Upper lobe of left lung (tissue), 6 donors: Measurements from ENCODE around the gene NR3C2. TPM values are rescaled to one million over a fixed set of nuclear protein-coding genes. Genes with fewer than 3 reads are reported as not detected.

Experiments
- ATAC-seq, 2 donors: fragments of 200-7000 bp; cut with Tn5 transposase; one replicate each; pipeline ENCODE4 v1.9.1; 2022; ENCODE audit warnings: mild to moderate bottlenecking in 2 of 2, moderate library complexity in 2 of 2; ENCODE audit not compliant: low FRiP score in 2 of 2
- DNase-seq, 2 donors: peaks; one replicate each; pipeline ENCODE4 v3.0.0-alpha.2; 2019 to 2020
- H3K27ac ChIP-seq, 4 donors: fragments of 200-600 bp; sonication (generic); one replicate each; pipeline ENCODE4 v1.5.1; 2016 to 2019
- H3K27me3 ChIP-seq, 4 donors: fragments of 200-600 bp; sonication (generic); one replicate each; pipeline ENCODE4 v1.5.1; 2017 to 2019
- H3K36me3 ChIP-seq, 4 donors: fragments of 200-600 bp; sonication (generic); one replicate each; pipeline ENCODE4 v1.5.1; 2016 to 2019
- H3K4me1 ChIP-seq, 4 donors: fragments of 200-600 bp; sonication (generic); one replicate each; pipeline ENCODE4 v1.5.1; 2018 to 2019
- H3K4me3 ChIP-seq, 4 donors: fragments of 200-600 bp; sonication (generic); one replicate each; pipeline ENCODE4 v1.5.1; 2017 to 2019; ENCODE audit warnings: mild to moderate bottlenecking in 2 of 4, moderate library complexity in 1 of 4
- H3K9me3 ChIP-seq, 4 donors: fragments of 200-600 bp; sonication (generic); one replicate each; pipeline ENCODE4 v1.5.1; 2018 to 2019
- CTCF ChIP-seq, 6 experiments: fragments of 450-650 bp in 4 of 6; fragments of 200-600 bp in 2 of 6; sonication (generic) in 2 of 6; IDR thresholded peaks; one replicate each; pipeline ENCODE4 v1.5.1; 2016 to 2019; ENCODE audit warnings: antibody characterized with exemption in 6 of 6
- EP300 ChIP-seq, 4 donors: sonication (generic); formaldehyde crosslinking; IDR thresholded peaks; one replicate each; pipeline ENCODE4 v1.5.1; 2017; ENCODE audit warnings: antibody characterized with exemption in 4 of 4, control low read depth in 2 of 4
- POLR2A ChIP-seq, 4 donors: fragments of 450-650 bp; IDR thresholded peaks; one replicate each; pipeline ENCODE4 v1.5.1; 2016 to 2017; ENCODE audit warnings: antibody characterized with exemption in 4 of 4, mild to moderate bottlenecking in 2 of 4
- POLR2AphosphoS5 ChIP-seq, 2 donors: sonication (generic); formaldehyde crosslinking; IDR thresholded peaks; one replicate each; pipeline ENCODE4 v1.5.1; 2017; ENCODE audit warnings: antibody characterized with exemption in 2 of 2
- WGBS, 2 donors: methylation state at CpG; one replicate each; pipeline ENCODE4 v1.1.5; 2017 to 2018; 5-methylcytosine and 5-hydroxymethylcytosine counted together
- total RNA-seq, 6 donors: library from RNA; depleted of rRNA in 4 of 6; stranded (reverse); fragments of >200 nt in 4 of 6; gene quantifications; one replicate each; pipeline versions ENCODE4 v1.1.0 to v1.2.1, GENCODE V29; 2016 to 2021
- donor health status: DM: no; HTN: no; CAD: no; lungs with moderate emphysema.
- donor health status: DM: no; HTN: yes; CAD: no; lungs with severe emphysema.

Gene NR3C2
- total RNA-seq, 6 donors from 2014 or later: 10.3 to 39.8 (median 23.7) TPM

GRCh38 chr4:148390311-148390710 is 51.9 kb downstream of the NR3C2 start:
- no peaks in the 10 kb centered on the region for H3K27me3 ChIP-seq
- no peaks in the 10 kb centered on the region for H3K36me3 ChIP-seq
- ATAC-seq (peak in 1 of 2 donors; percentile 43), DNase-seq (no peak)
- H3K9me3 ChIP-seq: no peaks in the 10 kb centered on the region
- H3K27ac ChIP-seq: no peak overlapping the region
- no peaks in the 10 kb centered on the region for H3K4me1 ChIP-seq
- 76 to 92% methylated on average over 3 of the region's 3 CpGs for WGBS, 2 donors
- TF ChIP-seq EP300 (IDR thresholded peaks at IDR 0.05) (no peak), POLR2A (IDR thresholded peaks at IDR 0.05) (no peak)
- no peak overlapping the region for H3K4me3 ChIP-seq

GRCh38 chr4:148380291-148380690 is 61.9 kb downstream of the NR3C2 start:
- Histone ChIP-seq H3K27ac (no peak overlapping the region), H3K36me3 (no peaks in the 10 kb centered on the region), H3K27me3 (no peaks in the 10 kb centered on the region), H3K9me3 (no peaks in the 10 kb centered on the region), H3K4me3 (no peak overlapping the region), H3K4me1 (peaks cover 0 to 9% (median 8%) of the 10 kb centered on the region in 4 donors)
- DNase-seq: no peak
- WGBS, 2 donors: 90 to 95% methylated on average over 4 of the region's 4 CpGs
- TF ChIP-seq CTCF (IDR thresholded peaks at IDR 0.05) (no peak), EP300 (IDR thresholded peaks at IDR 0.05) (no peak), POLR2A (IDR thresholded peaks at IDR 0.05) (no peak), POLR2AphosphoS5 (IDR thresholded peaks at IDR 0.05) (no peak)
- ATAC-seq: no peak

- H3K4me3 ChIP-seq: peak overlapping the region in 3 of 4 donors; percentile 14 to 45 (median 36)
- H3K9me3 ChIP-seq: no peaks in the 10 kb centered on the region
- H3K4me1 ChIP-seq: peaks cover 0 to 9% (median 8%) of the 10 kb centered on the region in 4 donors
- ATAC-seq: peak in 1 of 2 donors; percentile 60
- no peaks in the 10 kb centered on the region for H3K27me3 ChIP-seq
- peak in 1 of 2 donors; percentile 52 for DNase-seq
- H3K27ac ChIP-seq: no peak overlapping the region
- H3K36me3 ChIP-seq: no peaks in the 10 kb centered on the region
- TF ChIP-seq POLR2AphosphoS5 (IDR thresholded peaks at IDR 0.05): no peak
- no peak for TF ChIP-seq POLR2A (IDR thresholded peaks at IDR 0.05)
- no peak for TF ChIP-seq EP300 (IDR thresholded peaks at IDR 0.05)
- no peak for TF ChIP-seq CTCF (IDR thresholded peaks at IDR 0.05)
- WGBS, 2 donors: 0 to 1% methylated on average over 3 of the region's 3 CpGs
Observed at GRCh38 chr4:148376151-148376550, 66.1 kb downstream of the NR3C2 start.

- ATAC-seq: no peak
- Histone ChIP-seq H3K27me3 (no peaks in the 10 kb centered on the region), H3K4me1 (peaks cover 0 to 9% (median 8%) of the 10 kb centered on the region in 4 donors), H3K9me3 (no peaks in the 10 kb centered on the region), H3K4me3 (peak overlapping the region in 2 of 4 donors; percentile 36 to 45), H3K27ac (no peak overlapping the region), H3K36me3 (no peaks in the 10 kb centered on the region)
- no peak for DNase-seq
- WGBS, 2 donors: 57 to 62% methylated on average over 3 of the region's 3 CpGs
- TF ChIP-seq POLR2AphosphoS5 (IDR thresholded peaks at IDR 0.05): no peak
- TF ChIP-seq POLR2A (IDR thresholded peaks at IDR 0.05): no peak
- TF ChIP-seq CTCF (IDR thresholded peaks at IDR 0.05): no peak
- no peak for TF ChIP-seq EP300 (IDR thresholded peaks at IDR 0.05)
Observed at GRCh38 chr4:148375584-148375983, 66.6 kb downstream of the NR3C2 start.

- Histone ChIP-seq H3K36me3 (no peaks in the 10 kb centered on the region), H3K9me3 (no peaks in the 10 kb centered on the region), H3K27ac (no peak overlapping the region), H3K4me1 (peaks cover 0 to 9% (median 8%) of the 10 kb centered on the region in 4 donors), H3K4me3 (no peak overlapping the region), H3K27me3 (no peaks in the 10 kb centered on the region)
- WGBS, 2 donors: 44 to 74% methylated on average over 1 of the region's 1 CpG
- TF ChIP-seq POLR2AphosphoS5 (IDR thresholded peaks at IDR 0.05): no peak
- TF ChIP-seq POLR2A (IDR thresholded peaks at IDR 0.05): no peak
- TF ChIP-seq EP300 (IDR thresholded peaks at IDR 0.05): no peak
- no peak for TF ChIP-seq CTCF (IDR thresholded peaks at IDR 0.05)
- ATAC-seq (no peak), DNase-seq (no peak)
Observed at GRCh38 chr4:148373093-148373492, 69.1 kb downstream of the NR3C2 start.
